Activated CD4-positive, CD25-positive, alpha-beta regulatory T cell treated with anti-CD3 and anti-CD28 coated beads, Interleukin-2, amount 50 U/mL, for 16 hours (primary cell): Measurements from ENCODE around the gene AUTS2.

Source experiments
- DNase-seq: peaks from one replicate; pipeline ENCODE4 v3.0.0-alpha.2; 2020; ENCODE audit warnings: low read depth, low spot score

AUTS2 gene

DNA sequence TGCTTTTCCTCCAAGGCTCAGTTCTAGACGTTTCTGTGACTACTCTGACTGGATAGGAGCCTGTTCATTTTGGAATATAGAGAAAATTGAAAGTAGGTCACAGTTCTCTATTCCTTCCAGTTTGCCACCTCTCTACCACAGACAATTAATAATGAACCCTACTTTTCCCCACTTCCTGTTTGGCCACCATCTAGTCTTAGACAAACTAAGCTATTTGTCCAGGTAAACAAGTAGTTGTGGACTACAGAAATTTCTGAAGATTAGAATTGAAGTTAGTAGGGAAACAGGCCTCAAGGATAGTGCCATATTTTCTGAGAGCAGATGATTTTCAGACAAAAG is 87.0 kb downstream of the AUTS2 start:
- no peak for DNase-seq

DNA sequence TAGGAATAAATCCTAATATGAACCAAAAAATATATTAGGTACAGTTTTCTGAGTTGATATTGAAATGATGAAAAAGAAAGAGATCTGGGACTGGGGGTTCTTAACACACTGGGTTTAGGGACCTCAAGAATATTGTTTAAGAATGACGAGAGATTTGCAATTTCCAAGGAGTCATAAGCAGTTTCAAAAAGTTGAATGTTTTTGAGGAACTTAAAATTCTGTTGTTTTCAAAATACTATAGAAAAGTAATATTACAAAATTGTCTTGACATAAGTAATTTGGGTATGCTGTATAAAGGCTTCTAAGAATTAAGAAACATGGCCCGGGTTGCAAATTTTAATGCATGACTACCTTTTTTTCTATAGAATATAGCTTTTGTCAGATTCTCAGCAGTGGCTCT is 88.1 kb downstream of the AUTS2 start:
- no peak for DNase-seq

DNA sequence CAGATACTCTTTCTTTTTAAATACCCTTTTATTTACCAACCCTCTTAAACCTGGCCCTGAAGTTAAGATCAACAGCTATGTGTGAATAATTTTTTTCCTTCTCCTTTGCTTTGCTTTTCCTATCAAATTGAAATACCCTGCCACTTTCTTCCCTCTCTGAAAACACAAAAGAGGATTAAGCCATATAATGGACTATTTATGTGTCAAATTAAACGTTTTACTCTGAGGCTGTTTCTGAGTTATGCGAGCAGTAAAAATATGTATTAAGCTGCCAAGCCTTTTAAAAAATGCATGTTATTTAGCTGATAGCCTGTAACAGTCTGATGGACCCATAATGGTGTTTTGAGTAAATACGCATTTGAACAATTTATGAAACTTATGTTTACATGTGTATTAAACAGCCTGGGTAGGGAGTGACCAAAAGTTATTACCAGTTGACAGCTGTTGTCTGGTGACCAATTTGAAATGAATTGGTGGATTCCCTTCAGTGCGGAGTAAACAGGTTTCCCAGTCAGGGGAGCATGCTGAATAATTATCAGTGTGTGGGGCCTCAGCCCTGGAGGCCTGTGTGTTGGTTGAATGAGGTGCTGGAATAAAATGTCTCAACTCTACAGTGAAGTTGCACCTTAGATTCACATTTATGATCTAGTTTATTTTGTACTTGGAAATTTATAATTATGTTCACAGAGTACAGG is 89.6 kb downstream of the AUTS2 start:
- no peak for DNase-seq

DNA sequence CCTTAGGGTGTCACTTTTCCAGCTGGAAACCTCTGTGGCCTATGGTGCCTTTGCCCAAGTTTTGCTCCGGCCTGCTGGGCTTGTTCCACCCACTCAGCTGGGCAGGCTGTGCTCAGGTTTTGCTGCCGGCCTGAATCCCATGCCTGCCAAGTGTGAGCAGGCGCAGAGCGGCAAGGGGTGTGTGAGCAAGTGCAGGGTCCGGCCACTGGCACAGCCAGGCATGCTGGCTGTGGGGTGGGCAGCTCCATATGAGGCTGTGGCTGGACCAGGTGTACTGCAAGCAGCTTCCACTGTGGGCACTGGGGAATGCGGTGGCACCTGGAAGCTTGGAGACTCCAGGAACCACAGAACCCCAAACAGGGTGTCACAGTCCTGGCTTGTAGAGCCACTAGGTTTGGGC is 92.1 kb downstream of the AUTS2 start:
- no peak for DNase-seq

DNA sequence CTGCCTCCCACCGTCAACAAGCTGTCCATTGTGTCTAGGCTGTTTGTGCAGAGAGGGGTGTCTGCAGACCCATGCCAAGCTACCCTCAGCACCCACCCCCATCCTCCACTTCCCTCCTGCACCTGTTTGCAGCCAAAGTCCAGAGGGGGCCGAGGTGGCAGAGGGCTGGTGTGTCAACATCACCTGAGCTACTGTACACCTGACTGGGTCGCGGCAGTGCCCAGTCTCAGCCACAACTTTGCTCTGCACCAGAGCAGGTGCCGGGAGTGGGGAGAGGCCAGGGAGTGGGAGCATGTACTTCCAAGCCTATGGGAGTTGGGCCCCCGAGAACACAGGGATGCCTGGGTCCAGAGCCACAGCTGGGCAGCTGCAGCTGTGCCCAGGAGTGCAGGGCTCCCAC is 93.1 kb downstream of the AUTS2 start:
- no peak for DNase-seq

DNA sequence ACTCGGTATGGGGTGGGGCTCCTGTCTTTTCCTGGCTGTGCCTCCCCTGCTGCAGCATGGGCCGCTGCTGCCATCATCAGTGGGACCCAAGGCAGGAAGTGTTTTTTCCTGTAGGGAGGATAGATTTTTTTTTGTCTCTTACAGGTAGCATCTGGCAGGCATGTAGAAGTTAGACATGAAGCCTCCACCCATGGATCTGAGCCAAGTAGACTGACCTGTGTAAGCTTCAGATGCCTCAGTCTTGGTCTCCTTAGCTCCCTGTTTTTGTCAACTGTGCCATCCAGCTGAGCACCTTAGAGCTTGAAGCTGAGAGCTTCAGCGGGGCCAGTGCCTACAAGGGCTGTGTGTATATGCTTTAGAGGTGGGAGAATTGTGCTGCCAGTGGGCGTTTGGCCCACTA is 93.5 kb downstream of the AUTS2 start:
- DNase-seq, result no peak

DNA sequence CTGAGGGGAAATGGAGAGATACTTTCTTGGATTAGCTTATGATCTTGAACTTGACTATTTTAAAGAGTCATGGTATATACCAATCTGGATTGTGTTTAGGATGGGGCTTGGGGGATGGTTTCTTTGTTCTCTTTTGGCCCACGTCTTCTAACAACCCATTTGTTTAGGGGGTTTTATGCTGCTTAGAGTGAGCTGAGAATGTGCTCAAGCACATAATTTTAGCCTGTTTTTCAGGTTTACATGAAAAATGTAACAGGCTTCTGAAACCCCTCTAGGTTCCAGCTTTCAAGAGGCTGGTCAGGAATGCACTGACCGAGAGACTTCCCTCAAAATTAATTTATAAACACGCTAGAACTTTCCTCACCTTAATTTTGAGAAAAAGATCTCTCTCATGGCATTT is 94.3 kb downstream of the AUTS2 start:
- DNase-seq, result no peak

DNA sequence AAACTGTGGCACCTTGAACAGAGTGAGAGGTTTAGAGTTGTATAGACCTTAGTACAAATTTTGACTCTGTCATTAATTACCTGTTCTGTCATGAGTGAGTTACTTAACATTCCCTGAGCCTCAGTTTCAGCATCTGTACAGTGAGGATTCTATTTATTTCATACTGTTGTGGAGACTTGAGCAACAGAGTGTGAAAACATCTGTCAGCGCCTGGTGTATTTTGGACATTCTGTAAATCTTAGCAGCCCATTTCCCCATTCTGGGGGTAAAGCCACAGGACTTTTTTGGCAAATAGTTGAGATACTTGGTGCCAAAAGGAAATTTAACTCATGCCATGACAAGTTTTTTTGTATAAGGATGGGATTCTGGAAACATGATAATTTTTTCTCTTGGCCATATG is 94.8 kb downstream of the AUTS2 start:
- DNase-seq, result no peak

DNA sequence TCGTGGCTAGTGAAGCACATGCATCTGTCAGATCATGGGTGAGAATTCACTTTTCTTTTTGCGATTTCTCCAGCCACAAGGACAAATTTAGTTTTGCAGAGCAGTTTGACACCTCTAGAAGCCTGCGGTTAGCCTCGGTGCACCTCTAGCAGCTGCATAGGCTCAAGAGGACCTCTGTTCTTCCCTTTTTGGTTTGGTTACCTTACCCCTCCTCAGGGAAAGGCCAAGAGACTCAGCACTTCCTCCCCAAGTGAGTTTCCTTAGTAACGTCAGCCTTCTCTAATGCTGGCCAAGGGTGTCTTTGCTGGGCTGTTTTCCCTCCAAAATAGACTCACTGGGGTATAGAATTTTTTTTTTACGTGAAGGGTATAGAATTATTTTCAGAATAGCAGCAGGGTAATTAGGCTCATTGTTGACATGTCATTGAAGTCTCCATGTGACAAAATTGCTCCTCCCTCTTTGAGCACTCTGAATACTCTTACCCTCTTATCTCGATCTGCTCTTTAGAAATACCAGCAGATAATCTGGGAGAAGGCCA is 97.8 kb downstream of the AUTS2 start:
- DNase-seq, result no peak

DNA sequence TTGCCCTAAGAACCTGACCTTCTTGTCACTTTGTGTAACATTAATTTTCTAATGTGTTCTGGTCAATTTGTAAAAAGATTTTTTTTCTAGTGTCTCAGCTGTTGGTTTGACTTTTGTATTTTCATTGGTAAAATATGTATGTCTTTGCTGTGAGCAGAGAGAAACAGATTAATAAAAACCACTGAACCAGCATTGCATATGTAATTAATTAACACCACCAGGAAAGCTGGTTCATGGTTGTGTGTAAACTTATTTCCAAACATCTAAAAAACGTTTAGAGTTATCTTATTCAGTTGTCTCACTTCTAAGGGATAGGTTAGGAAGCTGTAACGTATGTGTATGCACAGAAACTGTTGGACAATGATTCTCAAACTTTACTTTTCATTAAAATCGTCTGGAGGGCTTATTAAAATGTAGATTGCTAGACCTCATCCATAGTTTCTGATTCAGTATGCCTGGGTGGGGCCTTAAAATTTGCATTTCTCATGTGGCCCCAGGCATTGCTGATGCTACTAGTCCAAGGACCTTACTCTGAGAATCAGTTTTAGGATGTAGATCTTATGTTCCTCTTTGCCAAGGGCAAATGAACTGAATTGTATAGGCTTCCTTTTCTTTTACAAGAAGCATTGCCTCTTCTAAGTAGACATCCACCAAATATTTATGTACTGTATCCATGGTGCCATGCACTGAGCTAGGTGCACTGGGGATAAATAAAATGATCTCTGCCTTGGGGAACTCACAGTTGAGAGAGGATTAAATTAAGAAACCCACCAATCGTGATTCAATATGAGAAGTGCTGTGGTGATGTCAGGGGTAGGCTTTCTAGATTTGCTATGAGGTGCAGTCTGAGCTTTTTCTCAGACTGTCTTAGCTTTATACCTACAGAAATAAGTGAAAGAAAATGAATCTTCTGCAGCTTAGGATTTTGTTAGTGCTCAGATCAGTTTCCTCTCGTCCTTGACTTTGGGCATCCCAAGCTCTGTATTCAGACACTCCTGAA is 98.7 kb downstream of the AUTS2 start:
- no peak for DNase-seq

DNA sequence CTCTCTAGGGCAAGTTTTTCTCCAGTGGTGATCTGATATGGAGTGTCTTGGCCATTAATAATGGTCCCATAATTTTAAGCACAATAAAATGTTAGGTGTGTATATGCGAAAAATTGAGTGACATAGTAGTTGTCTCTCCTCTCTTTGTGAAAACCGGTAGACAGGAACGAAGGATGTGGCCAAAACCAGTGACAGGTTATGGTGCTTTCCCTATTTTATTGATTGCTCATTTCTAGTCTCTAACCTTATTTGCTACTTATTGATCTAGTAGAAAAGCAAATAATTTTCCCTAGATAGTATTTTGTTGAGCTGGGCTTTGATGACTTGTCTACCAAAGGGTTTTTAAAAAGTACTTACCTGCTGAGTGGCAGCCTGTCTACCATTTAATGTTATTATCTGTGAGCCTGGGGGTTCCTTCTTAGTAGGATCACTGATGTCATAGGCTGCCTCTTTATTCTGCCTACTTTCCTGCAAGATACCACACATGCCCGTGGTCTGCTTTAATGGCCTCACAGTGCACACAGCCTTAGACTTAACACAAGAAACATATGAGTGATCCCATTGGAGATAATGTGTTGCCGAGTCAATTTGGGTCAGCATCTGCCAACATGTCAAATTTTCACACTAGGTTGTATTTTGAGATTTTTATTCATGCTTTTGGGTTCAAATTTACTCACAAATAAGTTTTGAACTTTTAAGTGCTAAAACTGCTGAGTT is 100.0 kb downstream of the AUTS2 start:
- no peak for DNase-seq

DNA sequence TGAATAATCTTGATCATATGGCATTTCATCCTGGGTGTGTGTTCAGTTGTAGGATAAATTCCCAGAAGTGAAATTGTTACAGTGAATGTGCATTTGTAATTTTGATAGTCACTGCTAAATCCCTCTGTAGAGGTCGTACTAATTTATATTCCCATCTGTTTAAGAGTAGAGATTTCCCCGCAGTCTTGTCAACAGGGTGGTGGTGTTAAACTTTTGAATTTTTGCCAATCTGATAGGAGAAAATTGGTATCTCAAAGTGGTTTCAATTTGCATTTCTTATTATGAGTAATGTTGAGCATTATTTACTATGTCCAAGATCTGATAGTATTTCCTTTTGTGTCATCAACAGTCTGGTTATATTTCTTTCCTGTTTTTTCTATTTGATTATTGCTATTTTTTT is 101.7 kb downstream of the AUTS2 start:
- no peak for DNase-seq

DNA sequence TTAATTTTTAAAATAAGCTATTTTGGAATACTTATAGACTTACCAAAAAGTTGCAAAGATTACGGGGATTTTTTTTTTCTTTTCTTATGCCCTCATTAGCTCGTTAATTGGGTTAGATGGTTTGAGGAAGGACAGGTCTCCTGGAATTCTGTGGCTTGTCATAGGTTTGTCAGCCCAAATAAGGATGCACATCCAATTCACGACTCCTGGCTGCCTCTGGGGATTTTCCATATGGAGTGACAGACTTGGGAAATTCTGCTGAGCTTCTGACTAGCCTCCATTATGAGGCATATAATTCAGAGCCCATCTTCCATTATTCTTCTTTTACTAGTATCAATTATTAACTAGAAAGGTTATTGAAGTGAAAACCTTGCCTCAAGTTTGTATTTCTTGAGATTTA is 102.1 kb downstream of the AUTS2 start:
- no peak for DNase-seq

DNA sequence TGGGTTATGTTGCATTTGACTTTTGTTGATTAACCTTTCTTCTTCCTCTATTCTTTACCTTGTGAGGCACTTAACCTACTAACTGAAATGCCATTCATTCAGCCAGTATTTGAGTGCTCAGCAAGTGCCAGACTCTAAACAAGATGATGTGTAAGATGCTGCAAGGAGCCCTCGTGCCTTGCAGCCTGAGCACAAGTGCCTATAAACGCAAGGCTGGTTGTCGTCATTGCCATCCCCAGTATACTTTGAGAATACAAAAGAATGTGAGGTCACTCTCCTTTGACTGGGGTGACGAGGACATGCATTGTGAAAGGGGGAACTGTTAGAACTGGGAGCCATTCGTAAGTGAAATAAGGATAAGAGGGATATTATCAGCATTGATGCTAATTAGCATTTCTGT is 103.0 kb downstream of the AUTS2 start:
- DNase-seq, result no peak

DNA sequence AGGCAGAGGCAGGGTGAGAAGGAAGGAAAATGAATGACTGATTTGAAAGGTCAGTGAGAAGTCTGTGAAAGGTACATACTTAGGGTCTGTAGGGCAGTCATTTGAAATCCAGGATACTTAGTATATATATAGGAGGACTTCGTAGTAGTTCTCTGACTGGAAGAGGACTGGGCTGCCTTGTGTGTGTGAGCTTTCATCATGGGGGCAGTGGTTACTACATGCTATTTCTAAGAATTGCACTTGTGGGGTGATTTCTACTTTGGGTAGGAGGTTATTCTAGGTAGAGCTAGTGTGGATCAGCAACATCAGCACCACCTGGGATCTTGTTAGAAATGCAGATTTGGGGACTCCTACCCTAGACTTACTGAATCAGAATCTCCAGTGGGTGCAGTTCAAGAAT is 104.1 kb downstream of the AUTS2 start:
- DNase-seq, result no peak

DNA sequence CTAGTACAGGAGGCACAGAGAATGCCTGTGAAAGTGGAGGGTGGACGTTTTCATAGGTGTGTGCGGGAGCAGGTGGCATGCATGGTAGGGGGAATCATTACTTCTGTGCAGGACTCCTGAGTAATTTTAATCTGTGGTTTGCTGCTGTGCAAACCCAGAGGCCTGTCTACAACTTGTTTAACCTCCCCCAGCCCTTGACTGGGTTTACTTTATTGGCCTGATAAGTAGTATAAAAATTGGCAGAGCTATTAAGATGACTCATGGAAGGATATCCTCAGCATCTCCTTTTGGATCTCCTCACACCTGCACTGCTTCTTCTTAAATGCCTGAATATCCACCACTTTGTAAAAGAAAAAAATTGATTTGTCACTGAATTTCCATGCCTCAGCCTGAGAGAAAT is 104.8 kb downstream of the AUTS2 start:
- DNase-seq, result no peak

DNA sequence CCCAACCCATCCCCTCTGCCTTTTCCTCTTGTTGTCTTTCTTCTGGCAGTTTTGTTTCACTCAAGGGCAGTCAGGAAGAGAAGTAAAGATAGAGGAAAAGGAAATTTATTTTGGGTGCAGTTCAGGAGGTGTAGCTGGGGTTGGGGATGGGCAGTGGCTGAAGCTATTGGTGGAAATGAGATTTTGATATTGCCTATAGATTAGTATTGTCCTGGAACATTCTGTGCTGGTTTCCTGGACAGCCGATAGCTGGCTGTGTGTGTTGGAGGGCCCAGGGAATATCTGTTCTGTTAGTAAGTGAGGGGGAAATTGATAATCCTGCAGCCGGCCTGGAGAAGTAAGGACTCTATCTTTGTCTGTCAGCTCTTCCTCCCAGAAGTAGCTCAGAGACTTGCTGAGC is 107.8 kb downstream of the AUTS2 start:
- DNase-seq, result no peak

DNA sequence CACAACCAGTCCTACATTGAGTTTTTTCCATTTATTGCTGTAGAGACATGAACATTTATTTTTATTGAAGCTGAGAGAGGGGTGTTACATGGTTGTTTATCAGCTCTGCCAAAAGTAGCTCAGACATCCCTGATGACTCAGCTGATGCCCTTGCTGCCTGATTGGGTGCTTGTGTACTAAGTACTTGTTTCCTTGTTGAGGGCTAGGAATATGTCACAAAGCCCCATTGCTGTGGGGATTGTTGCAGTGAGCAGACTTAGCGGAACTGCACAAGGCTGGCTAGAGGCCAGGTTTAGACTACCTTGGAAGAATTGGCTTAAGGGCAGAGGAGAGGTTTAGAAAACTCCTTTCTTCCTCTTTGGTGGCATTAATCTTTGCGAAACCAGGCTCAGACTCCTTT is 110.6 kb downstream of the AUTS2 start:
- DNase-seq, result no peak

DNA sequence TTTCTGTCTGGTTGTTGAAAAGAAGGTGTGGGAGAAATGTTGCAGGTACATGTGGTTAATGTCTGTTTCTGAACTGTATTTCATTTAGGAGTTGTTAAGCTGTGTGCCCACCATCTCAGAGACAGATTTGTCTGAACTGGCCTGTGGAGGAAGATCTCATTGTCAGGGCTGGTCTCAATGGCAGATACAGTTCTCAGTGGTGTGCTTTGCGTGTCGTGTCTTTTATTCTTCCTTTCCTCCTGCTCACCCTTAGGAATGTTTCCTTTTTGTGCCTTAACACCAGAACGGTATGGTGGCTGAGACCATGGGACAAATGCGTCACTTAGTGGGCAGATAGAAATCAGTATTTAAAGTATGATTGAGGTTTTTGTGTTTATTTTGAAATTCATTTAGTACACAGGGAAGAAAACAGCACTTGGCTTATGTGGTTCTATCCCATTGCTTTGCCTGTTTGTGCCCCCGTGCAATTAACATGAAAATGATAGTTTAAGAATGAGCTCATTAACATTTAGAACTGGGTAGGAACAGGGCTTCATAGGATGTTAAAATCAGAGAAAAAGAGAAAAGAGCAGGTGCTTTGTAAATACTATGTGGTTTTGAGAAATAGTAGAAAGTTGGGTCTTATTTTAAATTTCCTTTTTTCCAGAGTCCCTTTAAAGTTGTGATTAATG is 112.6 kb downstream of the AUTS2 start:
- DNase-seq, result no peak

DNA sequence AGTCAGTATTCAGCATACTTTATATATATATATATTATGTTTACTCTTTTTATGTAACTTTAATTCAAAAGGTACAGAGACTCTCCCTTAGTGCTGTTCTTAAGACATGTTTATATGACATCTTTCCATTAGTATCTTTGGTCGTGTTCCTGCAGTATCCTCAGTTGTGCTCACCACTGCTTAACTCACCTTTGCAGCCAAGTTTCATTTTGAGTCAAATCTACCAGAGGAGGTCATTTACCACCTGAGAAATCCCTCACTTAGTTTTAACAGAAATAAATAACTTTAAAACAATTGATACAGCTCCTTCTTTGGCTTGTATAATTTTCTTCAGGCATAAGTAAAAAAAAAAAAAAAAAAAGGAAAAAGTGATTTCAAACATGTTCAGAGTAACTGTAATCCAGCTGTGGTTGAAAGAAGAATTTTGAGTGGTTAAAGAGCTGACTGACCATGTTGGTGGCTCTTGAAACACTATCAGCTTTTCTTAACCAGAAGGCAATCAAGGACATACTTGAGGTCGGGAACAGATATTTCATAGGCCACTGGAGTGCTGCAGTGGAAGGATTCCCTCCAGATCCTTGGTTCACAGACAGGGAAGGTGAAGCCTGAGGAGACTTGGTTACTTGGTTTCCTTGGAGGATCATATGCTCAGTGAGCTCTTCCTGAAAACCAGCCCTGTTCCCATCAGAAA is 116.8 kb downstream of the AUTS2 start:
- no peak for DNase-seq

DNA sequence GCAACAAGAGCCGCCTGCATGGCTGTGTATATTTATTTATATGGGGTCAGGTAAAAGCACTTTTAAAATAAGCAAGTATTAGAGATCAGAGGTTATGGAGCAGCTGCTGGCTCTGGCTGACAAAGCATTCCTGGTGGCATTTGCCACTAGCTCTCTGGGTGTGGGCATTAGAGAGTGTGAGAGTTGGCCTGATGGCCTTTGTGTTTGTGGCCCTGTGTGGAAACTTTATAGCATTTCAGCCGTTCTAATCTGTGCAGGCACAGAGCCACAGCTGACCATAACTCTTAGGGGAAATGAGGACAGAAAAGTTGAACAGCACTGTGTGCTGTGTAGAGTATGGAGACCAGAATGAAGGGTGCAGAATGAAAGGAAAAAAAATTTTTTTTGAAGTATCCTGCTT is 118.9 kb downstream of the AUTS2 start:
- no peak for DNase-seq
